ENCODE data around the gene TEX14. TPM values are rescaled to one million over a fixed set of nuclear protein-coding genes. Genes with fewer than 3 reads are reported as not detected.
A peak's percentile ranks its signal among the peaks of the same experiment; 100 is the strongest.

The TEX14 gene
- total RNA-seq, 1 experiment from 2014 or later = 0.31 TPM

GRCh38 chr17:58710948-58711552 is 19.2 kb upstream of the TEX14 start:
- H3K27ac Mint-ChIP-seq = no peak overlapping the region
- H2BK120ac ChIP-seq (ENCODE audit: low read depth, low read length, poor library complexity, severe bottlenecking) = no peak overlapping the region
- H4K91ac ChIP-seq (ENCODE audit: insufficient read length, low read depth, low read length) = no peak overlapping the region

More at GRCh38 chr17:58710948-58711552, 19.2 kb upstream of the TEX14 start:
- Histone ChIP-seq H3K4me2 (ENCODE audit: insufficient read depth, insufficient read length, low read length) (no peak overlapping the region), H3K27me3 (ENCODE audit: insufficient read depth, low read length) (no peaks in the 10 kb centered on the region), H3K23ac (ENCODE audit: insufficient read length, low read depth, low read length) (no peak overlapping the region), H2AK5ac (ENCODE audit: insufficient read length, low read length) (no peak overlapping the region), H4K5ac (ENCODE audit: insufficient read length, low read depth, low read length) (no peak overlapping the region), H3K14ac (ENCODE audit: insufficient read depth, low read length) (no peak overlapping the region), H3K79me1 (ENCODE audit: insufficient read depth, low read depth, low read length, poor library complexity, severe bottlenecking) (no peaks in the 10 kb centered on the region), H2BK12ac (ENCODE audit: insufficient read length, low read depth, low read length) (no peak overlapping the region), H3T11ph (ENCODE audit: low read length) (no peak overlapping the region), H2BK5ac (ENCODE audit: insufficient read length, low read length) (no peak overlapping the region), H3K23me2 (ENCODE audit: insufficient read length, low read depth, low read length, poor library complexity, severe bottlenecking) (no peaks in the 10 kb centered on the region), H3K4ac (ENCODE audit: low read depth, low read length) (no peak overlapping the region), H3K56ac (ENCODE audit: insufficient read length, low read depth, low read length) (no peak overlapping the region), H3K9ac (ENCODE audit: extremely low read depth, insufficient read length, low read length) (no peak overlapping the region), H2BK15ac (ENCODE audit: low read depth, low read length) (no peak overlapping the region), H2AFZ (ENCODE audit: low read length) (no peak overlapping the region), H3K4me1 (ENCODE audit: insufficient read depth, low read length) (no peaks in the 10 kb centered on the region), H3K79me2 (ENCODE audit: insufficient read depth, low read length) (no peaks in the 10 kb centered on the region), H3K27ac (ENCODE audit: insufficient read length, low read depth, low read length) (no peak overlapping the region), H2BK20ac (ENCODE audit: low read depth, low read length, poor library complexity, severe bottlenecking) (no peak overlapping the region), H3K18ac (ENCODE audit: insufficient read length, low read depth, low read length) (no peak overlapping the region), H4K8ac (replicated peaks; ENCODE audit: insufficient read length, low read depth, low read length) (no peak overlapping the region), H3K9me3 (ENCODE audit: control insufficient read depth, low read depth, low read length) (no peaks in the 10 kb centered on the region), H4K20me1 (ENCODE audit: control insufficient read depth, insufficient read depth, insufficient read length) (no peaks in the 10 kb centered on the region)
- TF ChIP-seq CTCF (conservative IDR thresholded peaks at IDR 0.05) = peak; percentile 94
- no CpG with 5 or more reads among the region's 4 CpGs for WGBS (ENCODE audit: extremely low coverage, insufficient read length, low lambda C conversion rate)
- DNase-seq = no peak
- Mint-ChIP-seq H3K4me3 (no peak overlapping the region), H3K4me1 (no peaks in the 10 kb centered on the region), H3K36me3 (ENCODE audit: insufficient read depth in 1 of 3, low read depth in 3 of 3) (peaks cover 0 to 4% (median 3%) of the 10 kb centered on the region in 3 experiments; a peak in 1 of 7 replicates), H3K27me3 (ENCODE audit: low read depth) (no peaks in the 10 kb centered on the region), H3K9me3 (no peaks in the 10 kb centered on the region)
